Endodermal cell (in vitro differentiated cells): ENCODE data around the gene ZNF485. TPM values are rescaled to one million over a fixed set of nuclear protein-coding genes. Genes with fewer than 3 reads are reported as not detected.
"Not testable (repeated sequence)": the region's sequence is repeated elsewhere in the genome, so short reads cannot be mapped to it uniquely, and the experiment has no call there.

Source experiments
- DNase-seq: peaks from one replicate; pipeline ENCODE4 v3.0.0-alpha.2; 2017
- H3K27ac ChIP-seq: 2 replicates; pipeline ENCODE4 v1.5.1; 2013; ENCODE audit warnings: mild to moderate bottlenecking, low read depth, low read length, moderate library complexity
- H3K27me3 ChIP-seq: 2 replicates; pipeline ENCODE4 v1.6.1; 2013; ENCODE audit warnings: mild to moderate bottlenecking, low read length, moderate library complexity; ENCODE audit not compliant: insufficient read depth, control insufficient read depth, poor library complexity, severe bottlenecking
- H3K36me3 ChIP-seq: 2 replicates; pipeline ENCODE4 v1.7.0; 2013; ENCODE audit warnings: mild to moderate bottlenecking, low read length, moderate library complexity; ENCODE audit not compliant: control insufficient read depth, insufficient read depth
- H3K4me1 ChIP-seq: one replicate; pipeline ENCODE4 v1.7.0; 2013; ENCODE audit warnings: low read length; ENCODE audit not compliant: control insufficient read depth, insufficient read depth
- H3K4me3 ChIP-seq: 2 replicates; pipeline ENCODE4 v1.5.1; 2013; ENCODE audit warnings: mild to moderate bottlenecking, low read length, moderate library complexity
- H3K9ac ChIP-seq: 2 replicates; pipeline ENCODE4 v1.6.1; 2013; ENCODE audit warnings: mild to moderate bottlenecking, low read length, moderate library complexity; ENCODE audit not compliant: poor library complexity, severe bottlenecking; ENCODE audit errors: extremely low read depth
- H3K9me3 ChIP-seq: 2 replicates; pipeline ENCODE4 v1.6.1; 2013; ENCODE audit warnings: mild to moderate bottlenecking, low read length, moderate library complexity; ENCODE audit not compliant: control insufficient read depth
- H3K27ac Mint-ChIP-seq: 2 replicates; pipeline ENCODE4 v1.8.0; 2020; ENCODE audit warnings: mixed read lengths
- H3K27me3 Mint-ChIP-seq: 2 replicates; pipeline ENCODE4 v1.8.0; 2021; ENCODE audit warnings: mild to moderate bottlenecking, mixed read lengths; ENCODE audit not compliant: insufficient read depth
- H3K36me3 Mint-ChIP-seq: 2 replicates; pipeline ENCODE4 v1.8.0; 2020; ENCODE audit warnings: low read depth, mixed read lengths
- H3K4me1 Mint-ChIP-seq: 2 replicates; pipeline ENCODE4 v1.8.0; 2020; ENCODE audit warnings: mixed read lengths
- H3K4me3 Mint-ChIP-seq: 2 replicates; pipeline ENCODE4 v1.8.0; 2020; ENCODE audit warnings: mild to moderate bottlenecking, moderate library complexity, mixed read lengths
- H3K9me3 Mint-ChIP-seq: 2 replicates; pipeline ENCODE4 v1.8.0; 2020; ENCODE audit warnings: mild to moderate bottlenecking, mixed read lengths
- CTCF ChIP-seq: fragments of 200-600 bp; sonication (generic); conservative IDR thresholded peaks from 2 replicates; pipeline ENCODE4 v1.5.0; 2021; ENCODE audit warnings: antibody characterized with exemption, mild to moderate bottlenecking
- WGBS, 2 experiments: methylation state at CpG; one replicate each; pipeline versions ENCODE4 v1.1.5 to v1.1.7; 2013; ENCODE audit warnings: missing lambda C conversion rate in 2 of 2, mixed read lengths in 1 of 2; ENCODE audit not compliant: insufficient coverage in 1 of 2, insufficient read length in 1 of 2; 5-methylcytosine and 5-hydroxymethylcytosine counted together
- total RNA-seq, 2 donors: library from RNA; stranded (reverse); fragmentation: NEBNext Ultra II Directional in 1 of 2; extraction: Animal tissue kit (Norgen Biotek cat#: 25700) in 1 of 2; gene quantifications; 2 replicates in 1 of 2; 3 replicates in 1 of 2; pipeline ENCODE4 v1.2.1, GENCODE V29; 2021

ZNF485 gene
- total RNA-seq, 2 donors from 2014 or later, result 3.6 to 4.3 TPM

- H3K36me3 Mint-ChIP-seq, result peaks cover 4% of the 10 kb centered on the region
- no peak overlapping the region for H3K4me3 ChIP-seq
- WGBS, 2 experiments, result 86 to 100% methylated on average over 1 to 3 of the region's 3 CpGs
- H3K4me1 ChIP-seq, result no peaks in the 10 kb centered on the region
- no peak overlapping the region for H3K4me3 Mint-ChIP-seq
- peaks cover 27% of the 10 kb centered on the region for H3K9me3 Mint-ChIP-seq
- H3K9me3 ChIP-seq, result no peaks in the 10 kb centered on the region
- H3K36me3 ChIP-seq, result no peaks in the 10 kb centered on the region
- DNase-seq, result no peak
- H3K27me3 ChIP-seq, result no peaks in the 10 kb centered on the region
- no peaks in the 10 kb centered on the region for H3K4me1 Mint-ChIP-seq
- H3K27ac Mint-ChIP-seq, result no peak overlapping the region
- no peak overlapping the region for H3K9ac ChIP-seq
- H3K27ac ChIP-seq, result no peak overlapping the region
- TF ChIP-seq CTCF, result no peak
- H3K27me3 Mint-ChIP-seq, result no peaks in the 10 kb centered on the region
Observed at GRCh38 chr10:43623351-43623750, 17.1 kb downstream of the ZNF485 start.

GRCh38 chr10:43627942-43628341 is 21.7 kb downstream of the ZNF485 start:
- no peak overlapping the region for H3K27ac Mint-ChIP-seq

GRCh38 chr10:43628956-43629355 is 22.7 kb downstream of the ZNF485 start:
- peaks cover 20% of the 10 kb centered on the region for H3K9me3 Mint-ChIP-seq
- no peaks in the 10 kb centered on the region for H3K36me3 Mint-ChIP-seq
- Histone ChIP-seq H3K36me3 (no peaks in the 10 kb centered on the region), H3K27ac (no peak overlapping the region), H3K4me3 (no peak overlapping the region), H3K4me1 (no peaks in the 10 kb centered on the region), H3K27me3 (no peaks in the 10 kb centered on the region), H3K9ac (no peak overlapping the region), H3K9me3 (peaks cover 5% of the 10 kb centered on the region)
- no peaks in the 10 kb centered on the region for H3K4me1 Mint-ChIP-seq
- no peak overlapping the region for H3K4me3 Mint-ChIP-seq
- 88 to 91% methylated on average over 1 to 4 of the region's 4 CpGs for WGBS, 2 experiments
- no peak for TF ChIP-seq CTCF
- H3K27ac Mint-ChIP-seq, result no peak overlapping the region
- H3K27me3 Mint-ChIP-seq, result no peaks in the 10 kb centered on the region
- DNase-seq, result no peak

More at GRCh38 chr10:43627942-43628341, 21.7 kb downstream of the ZNF485 start:
- no peak for DNase-seq
- Histone ChIP-seq H3K27me3 (no peaks in the 10 kb centered on the region), H3K9me3 (no peaks in the 10 kb centered on the region), H3K4me3 (no peak overlapping the region), H3K27ac (no peak overlapping the region), H3K36me3 (no peaks in the 10 kb centered on the region), H3K4me1 (no peaks in the 10 kb centered on the region), H3K9ac (no peak overlapping the region)
- H3K4me1 Mint-ChIP-seq, result no peaks in the 10 kb centered on the region
- peaks cover 13% of the 10 kb centered on the region for H3K9me3 Mint-ChIP-seq
- WGBS, 2 experiments, result 71 to 79% methylated on average over 1 of the region's 1 CpG
- TF ChIP-seq CTCF, result no peak
- no peak overlapping the region for H3K4me3 Mint-ChIP-seq
- no peaks in the 10 kb centered on the region for H3K27me3 Mint-ChIP-seq
- H3K36me3 Mint-ChIP-seq, result no peaks in the 10 kb centered on the region

GRCh38 chr10:43635816-43636215 is 29.6 kb downstream of the ZNF485 start:
- not testable (repeated sequence) for H3K36me3 Mint-ChIP-seq, H3K4me1 ChIP-seq, H3K4me3 Mint-ChIP-seq, H3K9ac ChIP-seq, H3K27me3 ChIP-seq, H3K4me1 Mint-ChIP-seq, H3K27ac ChIP-seq, H3K4me3 ChIP-seq, DNase-seq, H3K27ac Mint-ChIP-seq, H3K27me3 Mint-ChIP-seq, H3K36me3 ChIP-seq
- H3K9me3 ChIP-seq, result peaks cover 28% of the 10 kb centered on the region
- peaks cover 32% of the 10 kb centered on the region for H3K9me3 Mint-ChIP-seq
- WGBS, 2 experiments, result 47 to 60% methylated on average over 1 of the region's 1 CpG
